Right renal pelvis (tissue), 4 donors: ENCODE data around the gene TRIM5. TPM values are rescaled to one million over a fixed set of nuclear protein-coding genes. Genes with fewer than 3 reads are reported as not detected.
"Not testable (repeated sequence)": the region's sequence is repeated elsewhere in the genome, so short reads cannot be mapped to it uniquely, and the experiment has no call there.

Experiments
- DNase-seq, 4 donors: peaks; one replicate each; pipeline ENCODE4 v3.0.0-alpha.2; 2013; ENCODE audit warnings: low read depth in 4 of 4, low spot score in 3 of 4, missing footprints in 1 of 4
- polyA plus RNA-seq, 4 donors: library from polyadenylated mRNA; unstranded; fragments of 120-200 nt; gene quantifications; one replicate each; pipeline ENCODE4 v1.2.1, GENCODE V29; 2013; ENCODE audit not compliant: insufficient read length in 4 of 4

The TRIM5 gene
- polyA plus RNA-seq, 4 donors: 34.8 to 46.9 (median 41.6) TPM

GRCh38 chr11:5690216-5690615 is 5.3 kb upstream of the TRIM5 start:
- DNase-seq: no peak

GRCh38 chr11:5689551-5689983 is 4.7 kb upstream of the TRIM5 start, which contains the start of gene TRIM22:
TRIM22 (plus strand) TSS chr11:5689790; CDS start chr11:5696233, 6,443 bp downstream.
- peak in 1 of 4 donors; percentile 4 for DNase-seq

GRCh38 chr11:5688482-5688881 is 3.6 kb upstream of the TRIM5 start:
- no peak for DNase-seq

GRCh38 chr11:5686426-5686825 is 1.6 kb upstream of the TRIM5 start:
- DNase-seq: no peak

- DNase-seq: peak in 2 of 4 donors; percentile 5 to 8
These were observed 733 bp downstream of the TRIM5 start for GRCh38 chr11:5684036-5684645.

- not testable (repeated sequence) for DNase-seq
These were observed 1.3 kb downstream of the TRIM5 start for GRCh38 chr11:5683620-5684019.

GRCh38 chr11:5682890-5683441 is 1.9 kb downstream of the TRIM5 start:
- DNase-seq: not testable (repeated sequence)

- no peak for DNase-seq
These were observed 5.1 kb downstream of the TRIM5 start for GRCh38 chr11:5679811-5680210.

- DNase-seq: no peak
These were observed 10.5 kb downstream of the TRIM5 start for GRCh38 chr11:5674391-5674790.

GRCh38 chr11:5671831-5672230 is 13.0 kb downstream of the TRIM5 start:
- no peak for DNase-seq

GRCh38 chr11:5666402-5666793 is 18.5 kb downstream of the TRIM5 start:
- DNase-seq: no peak

GRCh38 chr11:5665746-5666401 is 19.0 kb downstream of the TRIM5 start:
- no peak for DNase-seq

GRCh38 chr11:5665051-5665570 is 19.8 kb downstream of the TRIM5 start:
- DNase-seq: no peak

GRCh38 chr11:5663511-5663910 is 21.4 kb downstream of the TRIM5 start:
- DNase-seq: no peak

GRCh38 chr11:5658318-5658717 is 26.6 kb downstream of the TRIM5 start:
- no peak for DNase-seq

- not testable (repeated sequence) for DNase-seq
These were observed 27.9 kb downstream of the TRIM5 start for GRCh38 chr11:5656956-5657355.

GRCh38 chr11:5655474-5655873 is 29.4 kb downstream of the TRIM5 start:
- DNase-seq: no peak

- DNase-seq: no peak
These were observed 38.7 kb downstream of the TRIM5 start for GRCh38 chr11:5646139-5646538.

GRCh38 chr11:5643585-5643984 is 41.3 kb downstream of the TRIM5 start:
- DNase-seq: no peak

- DNase-seq: no peak
These were observed 44.9 kb downstream of the TRIM5 start for GRCh38 chr11:5639953-5640352.

- no peak for DNase-seq
These were observed 52.8 kb downstream of the TRIM5 start for GRCh38 chr11:5631969-5632635.
